Spinal cord (tissue), 10 donors: ENCODE measurements around the gene DGKH. TPM values are rescaled to one million over a fixed set of nuclear protein-coding genes. Genes with fewer than 3 reads are reported as not detected.
"Not testable (repeated sequence)": the region's sequence is repeated elsewhere in the genome, so short reads cannot be mapped to it uniquely, and the experiment has no call there.

Experiments
- DNase-seq, 6 donors: peaks; one replicate each; pipeline versions ENCODE4 v3.0.0 to v3.0.0-alpha.2; 2013 to 2015; ENCODE audit warnings: low spot score in 6 of 6, low read depth in 4 of 6
- H3K27ac ChIP-seq: one replicate; pipeline ENCODE4 v1.5.1; 2013; ENCODE audit warnings: low read depth, low read length, control low read depth
- H3K27me3 ChIP-seq: one replicate; pipeline ENCODE4 v1.6.1; 2013; ENCODE audit warnings: low read length; ENCODE audit not compliant: control insufficient read depth, insufficient read depth
- H3K36me3 ChIP-seq: one replicate; pipeline ENCODE4 v1.6.1; 2013; ENCODE audit warnings: low read length; ENCODE audit not compliant: control insufficient read depth, insufficient read depth
- H3K4me1 ChIP-seq: one replicate; pipeline ENCODE4 v1.6.1; 2013; ENCODE audit warnings: low read length; ENCODE audit not compliant: control insufficient read depth, insufficient read depth
- H3K4me3 ChIP-seq: one replicate; pipeline ENCODE4 v1.5.1; 2013; ENCODE audit warnings: low read depth, low read length, control low read depth
- H3K9me3 ChIP-seq: one replicate; pipeline ENCODE4 v1.6.1; 2013; ENCODE audit warnings: low read length; ENCODE audit not compliant: control insufficient read depth, insufficient read depth
- WGBS: methylation state at CpG from one replicate; pipeline ENCODE4 v1.1.5; 2013; ENCODE audit warnings: missing lambda C conversion rate; ENCODE audit not compliant: insufficient coverage; 5-methylcytosine and 5-hydroxymethylcytosine counted together
- polyA plus RNA-seq, 2 donors: library from polyadenylated mRNA; unstranded; fragments of 120-200 nt; gene quantifications; one replicate each; pipeline ENCODE4 v1.2.1, GENCODE V29; 2013; ENCODE audit not compliant: insufficient read length in 2 of 2
- total RNA-seq, 2 donors: library from RNA; depleted of rRNA in 1 of 2; stranded (reverse); fragments of 120-200 nt in 1 of 2; fragments of >200 nt in 1 of 2; gene quantifications; one replicate each; pipeline versions ENCODE4 v1.2.3 to v1.2.4, GENCODE V29; 2013 to 2014
- donor health status: healthy.

Gene DGKH
- total and polyA plus RNA-seq, 4 donors, result 3.8 to 49.5 (median 6.3) TPM

- no CpG with 5 or more reads among the region's 1 CpG for WGBS
Observed at GRCh38 chr13:42086582-42086981, 38.1 kb downstream of the DGKH start.

GRCh38 chr13:42094516-42095040 is 46.1 kb downstream of the DGKH start:
- no peak overlapping the region for H3K4me3 ChIP-seq
- WGBS, result no CpG with 5 or more reads among the region's 2 CpGs
- H3K36me3 ChIP-seq, result no peaks in the 10 kb centered on the region
- no peaks in the 10 kb centered on the region for H3K4me1 ChIP-seq
- H3K27me3 ChIP-seq, result no peaks in the 10 kb centered on the region
- no peak overlapping the region for H3K27ac ChIP-seq
- H3K9me3 ChIP-seq, result no peaks in the 10 kb centered on the region
- DNase-seq, result peak in 1 of 6 donors; percentile 60

More at GRCh38 chr13:42086582-42086981, 38.1 kb downstream of the DGKH start:
- Histone ChIP-seq H3K4me1 (no peaks in the 10 kb centered on the region), H3K27me3 (no peaks in the 10 kb centered on the region), H3K36me3 (no peaks in the 10 kb centered on the region), H3K9me3 (peaks cover 2% of the 10 kb centered on the region), H3K4me3 (no peak overlapping the region), H3K27ac (no peak overlapping the region)
- no peak for DNase-seq

GRCh38 chr13:42096222-42096621 is 47.8 kb downstream of the DGKH start:
- H3K27ac ChIP-seq, DNase-seq, H3K27me3 ChIP-seq, H3K4me3 ChIP-seq, H3K9me3 ChIP-seq, H3K36me3 ChIP-seq, H3K4me1 ChIP-seq: not testable (repeated sequence)
- no CpG with 5 or more reads among the region's 2 CpGs for WGBS

DNA sequence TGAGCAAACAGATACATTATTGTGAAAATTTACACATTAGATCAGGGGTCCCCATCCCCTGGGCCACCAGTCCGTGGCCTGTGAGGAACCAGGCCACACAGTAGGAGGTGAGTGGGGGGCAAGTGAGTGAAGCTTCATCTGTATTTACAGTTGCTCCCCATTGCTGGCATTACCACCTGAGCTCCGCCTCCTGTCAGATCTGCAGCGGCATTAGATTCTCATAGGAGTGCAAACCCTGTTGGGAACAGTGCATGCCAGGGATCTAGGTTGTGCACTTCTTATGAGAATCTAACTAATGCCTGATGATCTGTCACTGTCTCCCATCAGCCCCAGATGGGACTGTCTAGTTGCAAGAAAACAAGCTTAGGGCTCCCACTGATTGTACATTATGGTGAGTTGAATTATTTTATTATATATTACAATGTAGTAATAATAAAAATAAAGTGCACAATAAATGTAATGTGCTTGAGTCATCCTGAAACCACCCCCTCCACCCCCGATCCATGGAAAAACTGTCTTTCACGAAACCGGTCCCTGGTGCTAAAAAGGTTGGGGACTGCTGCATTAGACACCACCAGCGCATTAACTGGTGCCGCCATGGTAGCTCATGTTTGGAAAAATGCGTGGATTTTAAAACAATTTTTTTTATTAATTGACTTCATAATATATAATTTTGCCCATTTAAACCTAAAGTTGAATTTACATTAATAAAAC is 51.7 kb downstream of the DGKH start:
- H3K27ac ChIP-seq, result no peak overlapping the region
- WGBS, result 96% methylated on average over 3 of the region's 9 CpGs
- H3K4me3 ChIP-seq, result no peak overlapping the region
- H3K27me3 ChIP-seq, result no peaks in the 10 kb centered on the region
- DNase-seq, result no peak
- peaks cover 4% of the 10 kb centered on the region for H3K4me1 ChIP-seq
- H3K9me3 ChIP-seq, result no peaks in the 10 kb centered on the region
- H3K36me3 ChIP-seq, result no peaks in the 10 kb centered on the region

DNA sequence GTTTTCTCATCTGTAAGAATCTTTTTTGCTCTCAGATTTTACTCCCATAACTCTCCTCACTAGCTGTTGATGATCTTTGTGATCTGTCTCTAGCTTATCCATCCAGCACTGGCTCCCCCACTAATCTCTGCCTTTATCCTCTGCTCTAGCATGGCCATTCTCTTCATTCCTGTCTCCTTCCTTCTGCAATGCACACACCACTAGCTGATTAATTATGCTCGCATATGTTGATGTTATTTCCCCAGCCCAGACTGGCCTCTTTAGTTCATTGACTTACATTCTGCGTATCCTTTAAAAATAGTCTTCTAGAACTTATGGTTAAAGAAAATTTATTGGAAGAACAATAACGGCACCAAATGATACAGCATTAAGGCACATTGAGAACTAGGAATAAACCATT is 52.5 kb downstream of the DGKH start:
- peaks cover 4% of the 10 kb centered on the region for H3K4me1 ChIP-seq
- H3K27me3 ChIP-seq, result no peaks in the 10 kb centered on the region
- H3K36me3 ChIP-seq, result no peaks in the 10 kb centered on the region
- H3K4me3 ChIP-seq, result no peak overlapping the region
- DNase-seq, result no peak
- WGBS, result no CpG with 5 or more reads among the region's 3 CpGs
- H3K27ac ChIP-seq, result no peak overlapping the region
- H3K9me3 ChIP-seq, result no peaks in the 10 kb centered on the region

GRCh38 chr13:42101821-42102585 is 53.6 kb downstream of the DGKH start:
- no peak for DNase-seq
- Histone ChIP-seq H3K4me1 (peaks cover 4% of the 10 kb centered on the region), H3K4me3 (no peak overlapping the region), H3K27ac (no peak overlapping the region), H3K36me3 (no peaks in the 10 kb centered on the region), H3K27me3 (no peaks in the 10 kb centered on the region), H3K9me3 (no peaks in the 10 kb centered on the region)
- 81% methylated on average over 3 of the region's 3 CpGs for WGBS

DNA sequence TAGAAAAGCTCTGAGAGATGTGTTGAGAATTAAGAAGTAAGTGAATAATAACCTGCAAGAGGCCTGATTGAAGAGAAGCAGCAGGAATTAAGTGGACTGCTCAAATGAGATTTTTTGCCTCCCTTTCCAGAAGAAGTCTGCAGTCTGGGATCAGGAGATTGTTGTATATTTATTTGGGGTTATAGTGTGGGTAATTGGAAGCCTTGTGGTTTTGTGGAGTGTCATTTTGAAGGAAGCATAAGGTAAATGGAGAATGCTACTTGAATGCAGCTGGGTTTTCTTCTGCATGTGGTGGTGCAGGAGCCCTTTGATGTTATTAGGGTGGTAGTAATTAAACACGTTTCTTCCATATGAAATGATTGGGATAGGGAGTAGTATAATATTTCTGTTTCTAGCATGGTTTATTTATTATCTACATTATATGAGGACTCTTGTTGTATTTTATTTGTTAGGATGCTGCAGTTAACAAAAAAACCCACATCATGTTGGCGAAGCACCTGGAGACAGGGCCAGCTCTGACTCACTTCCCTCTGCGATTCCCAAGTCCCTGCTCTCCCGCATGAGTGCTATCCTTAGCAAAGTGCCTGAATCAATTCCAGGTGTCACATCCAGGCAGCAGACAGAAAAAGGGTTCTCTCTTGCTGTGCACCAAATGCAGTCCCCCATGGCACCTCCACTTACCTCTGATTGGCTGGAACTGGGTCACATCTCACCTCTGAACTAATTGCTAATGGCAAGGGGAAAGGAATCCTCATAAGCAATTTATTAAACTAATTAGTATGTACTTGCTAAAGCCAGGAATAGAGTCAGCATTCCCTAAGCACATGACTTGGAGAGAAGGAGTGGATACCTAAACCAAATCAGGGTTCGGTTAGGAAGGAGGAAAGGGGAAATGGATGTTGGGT is 54.8 kb downstream of the DGKH start:
- Histone ChIP-seq H3K36me3 (no peaks in the 10 kb centered on the region), H3K4me3 (no peak overlapping the region), H3K27ac (no peak overlapping the region), H3K9me3 (no peaks in the 10 kb centered on the region), H3K27me3 (no peaks in the 10 kb centered on the region), H3K4me1 (peaks cover 4% of the 10 kb centered on the region)
- WGBS, result 100% methylated on average over 2 of the region's 5 CpGs
- DNase-seq, result peak in 1 of 6 donors; percentile 9

DNA sequence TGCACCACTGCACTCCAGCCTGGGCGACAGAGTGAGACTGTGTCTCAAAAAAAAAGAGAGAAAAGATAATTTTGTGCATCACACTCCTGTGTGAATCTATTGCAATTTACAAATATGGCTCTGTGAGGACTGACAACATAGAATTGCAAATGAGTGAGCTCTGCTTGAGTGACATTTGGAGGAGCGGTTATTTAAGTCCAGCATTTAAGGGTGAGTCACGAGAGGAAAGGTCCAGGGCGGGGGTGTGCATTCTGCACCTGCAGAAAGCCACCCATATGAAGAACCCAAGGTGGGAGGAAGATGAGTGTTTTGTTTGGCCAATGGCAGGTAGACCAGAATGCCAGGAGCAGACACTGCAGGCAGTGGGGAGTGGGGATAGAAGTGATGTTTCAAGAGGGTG is 58.5 kb downstream of the DGKH start:
- Histone ChIP-seq H3K36me3 (no peaks in the 10 kb centered on the region), H3K4me1 (peaks cover 2% of the 10 kb centered on the region), H3K9me3 (no peaks in the 10 kb centered on the region), H3K27ac (no peak overlapping the region), H3K27me3 (no peaks in the 10 kb centered on the region), H3K4me3 (no peak overlapping the region)
- WGBS, result 92% methylated on average over 4 of the region's 4 CpGs
- DNase-seq, result no peak

GRCh38 chr13:42107421-42107820 is 59.0 kb downstream of the DGKH start:
- Histone ChIP-seq H3K9me3 (no peaks in the 10 kb centered on the region), H3K27ac (no peak overlapping the region), H3K4me3 (no peak overlapping the region), H3K27me3 (no peaks in the 10 kb centered on the region), H3K36me3 (no peaks in the 10 kb centered on the region), H3K4me1 (no peaks in the 10 kb centered on the region)
- DNase-seq, result no peak
- 44% methylated on average over 5 of the region's 5 CpGs for WGBS
